ENCODE measurements around the gene HCFC2. TPM values are rescaled to one million over a fixed set of nuclear protein-coding genes. Genes with fewer than 3 reads are reported as not detected.
"Not testable (repeated sequence)": the region's sequence is repeated elsewhere in the genome, so short reads cannot be mapped to it uniquely, and the experiment has no call there.

HCFC2 gene
- total RNA-seq, 1 experiment from 2014 or later: 1.5 TPM

DNA sequence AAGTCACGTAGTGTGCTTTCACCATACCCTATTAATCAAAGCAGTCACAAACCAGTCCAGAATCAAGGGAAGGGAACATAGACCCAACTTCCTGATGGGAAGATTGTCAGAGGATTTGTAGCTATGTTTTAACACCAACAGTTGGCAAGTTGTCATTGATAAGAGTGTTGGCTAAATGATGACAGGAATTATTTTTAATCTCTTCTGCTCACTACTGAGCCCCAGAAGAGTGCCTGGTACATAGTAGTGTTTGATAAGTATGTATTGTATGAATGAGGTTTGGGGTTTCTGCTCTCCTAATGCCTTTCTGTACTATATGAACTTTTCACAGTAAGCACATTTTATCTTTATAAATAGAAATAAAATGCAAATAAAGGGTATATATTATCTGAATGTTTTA, 14.7 kb downstream of the HCFC2 start:
- no peaks in the 10 kb centered on the region for H3K36me3 ChIP-seq (replicated peaks; ENCODE audit: control insufficient read depth, insufficient read depth, low read length)
- no peaks in the 10 kb centered on the region for H3K27me3 ChIP-seq (ENCODE audit: control insufficient read depth, insufficient read depth, low read length)
- no peak overlapping the region for H3K4me3 ChIP-seq (ENCODE audit: insufficient read depth, low read depth, low read length)
- DNase-seq: no peak

DNA sequence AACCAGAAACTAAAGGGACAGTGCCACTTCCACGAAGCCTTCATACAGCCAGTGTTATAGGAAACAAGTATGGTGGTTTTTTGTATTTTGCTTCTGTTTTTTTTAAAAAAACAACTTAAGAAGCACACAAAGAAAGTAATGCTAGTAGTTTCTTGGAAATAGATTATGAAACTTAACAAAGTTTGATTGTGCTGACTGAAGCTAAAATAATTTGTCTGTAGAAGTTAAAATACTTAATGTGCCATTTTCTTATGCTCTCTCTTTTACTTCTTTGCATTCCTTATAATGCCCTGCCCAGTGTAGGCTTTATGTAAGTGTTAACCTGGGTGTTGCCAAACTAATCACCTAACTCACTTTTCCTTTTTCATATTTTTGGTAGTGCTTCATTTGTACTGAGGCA, 16.4 kb downstream of the HCFC2 start:
- H3K27me3 ChIP-seq (ENCODE audit: control insufficient read depth, insufficient read depth, low read length): no peaks in the 10 kb centered on the region
- DNase-seq: no peak
- no peak overlapping the region for H3K4me3 ChIP-seq (ENCODE audit: insufficient read depth, low read depth, low read length)
- H3K36me3 ChIP-seq (replicated peaks; ENCODE audit: control insufficient read depth, insufficient read depth, low read length): no peaks in the 10 kb centered on the region

DNA sequence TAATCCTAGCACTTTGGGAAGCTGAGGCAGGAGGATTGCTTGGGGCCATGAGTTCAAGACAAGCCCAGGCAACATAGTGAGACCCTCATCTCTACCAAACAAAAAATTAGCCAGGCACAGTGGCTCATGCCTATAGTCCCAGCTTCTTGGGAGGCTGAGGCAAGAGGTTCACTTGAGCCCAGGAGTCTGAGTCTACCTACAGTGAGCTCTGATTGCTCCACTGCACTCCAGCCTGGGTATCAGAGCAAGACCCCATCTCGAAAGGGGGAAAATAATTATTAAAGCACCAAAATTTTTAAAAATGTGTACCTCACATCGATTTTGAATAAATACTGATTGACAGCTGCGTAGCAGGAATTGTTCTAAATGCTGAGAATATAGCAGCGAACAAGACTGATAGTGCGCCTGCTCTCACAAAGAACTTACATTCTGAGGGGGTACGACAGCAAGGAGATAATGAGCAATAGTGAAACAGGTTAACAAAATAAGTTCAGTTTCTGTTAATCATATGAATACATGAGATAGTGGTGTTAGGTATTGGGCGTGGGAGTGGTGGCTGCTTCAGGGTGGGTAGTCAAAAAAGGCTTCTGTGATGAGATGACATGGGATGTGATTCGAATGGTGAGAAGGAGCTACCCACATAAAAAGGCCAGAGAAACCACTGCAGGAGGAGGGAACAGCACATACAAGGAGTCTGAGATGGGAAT, 19.6 kb downstream of the HCFC2 start:
- Histone ChIP-seq H3K27me3 (ENCODE audit: control insufficient read depth, insufficient read depth, low read length) (no peaks in the 10 kb centered on the region), H3K4me3 (ENCODE audit: insufficient read depth, low read depth, low read length) (no peak overlapping the region), H3K36me3 (replicated peaks; ENCODE audit: control insufficient read depth, insufficient read depth, low read length) (no peaks in the 10 kb centered on the region)
- DNase-seq: no peak

DNA sequence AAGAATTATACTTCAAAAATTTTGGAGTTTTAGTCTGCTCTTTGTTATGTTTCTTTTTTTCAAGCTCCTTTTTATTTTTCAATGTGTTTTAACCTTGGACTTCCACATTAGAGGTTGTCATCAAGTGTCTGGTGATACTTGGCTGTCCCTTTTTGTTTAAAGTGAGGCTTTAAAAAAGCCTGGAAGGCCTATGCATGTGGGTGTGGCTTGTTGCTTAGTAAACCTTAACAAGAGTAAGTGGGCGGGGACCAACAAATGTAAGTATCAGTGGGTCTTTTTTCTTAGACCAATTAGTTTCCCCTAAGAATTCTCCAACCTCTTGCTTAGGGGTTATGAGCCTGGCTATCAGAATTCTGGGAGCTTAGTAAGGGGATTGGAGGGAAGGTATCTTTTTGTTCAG, 26.4 kb downstream of the HCFC2 start:
- Histone ChIP-seq H3K27me3 (ENCODE audit: control insufficient read depth, insufficient read depth, low read length) (no peaks in the 10 kb centered on the region), H3K4me3 (ENCODE audit: insufficient read depth, low read depth, low read length) (no peak overlapping the region), H3K36me3 (replicated peaks; ENCODE audit: control insufficient read depth, insufficient read depth, low read length) (no peaks in the 10 kb centered on the region)
- DNase-seq: no peak

DNA sequence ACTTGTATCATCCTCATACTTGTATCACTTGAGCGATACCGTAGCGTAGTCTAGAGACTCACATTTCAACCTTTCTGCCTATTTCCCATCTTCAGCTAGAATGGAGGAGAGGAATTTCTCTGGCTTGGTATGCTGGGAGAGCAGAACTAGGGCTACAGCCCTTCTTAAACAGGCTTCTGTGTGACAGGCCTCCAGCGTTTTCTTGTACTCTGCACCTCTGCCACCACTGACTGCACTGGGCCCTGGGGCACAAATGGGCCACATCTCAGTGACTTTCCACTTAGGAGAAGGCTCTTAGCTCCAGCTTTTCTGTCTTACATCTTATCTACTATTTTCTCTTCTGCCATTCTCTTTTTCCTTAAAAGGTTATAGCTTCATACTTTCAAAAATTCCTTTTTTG, 26.8 kb downstream of the HCFC2 start:
- Histone ChIP-seq H3K27me3 (ENCODE audit: control insufficient read depth, insufficient read depth, low read length) (no peaks in the 10 kb centered on the region), H3K36me3 (replicated peaks; ENCODE audit: control insufficient read depth, insufficient read depth, low read length) (no peaks in the 10 kb centered on the region), H3K4me3 (ENCODE audit: insufficient read depth, low read depth, low read length) (no peak overlapping the region)
- no peak for DNase-seq

DNA sequence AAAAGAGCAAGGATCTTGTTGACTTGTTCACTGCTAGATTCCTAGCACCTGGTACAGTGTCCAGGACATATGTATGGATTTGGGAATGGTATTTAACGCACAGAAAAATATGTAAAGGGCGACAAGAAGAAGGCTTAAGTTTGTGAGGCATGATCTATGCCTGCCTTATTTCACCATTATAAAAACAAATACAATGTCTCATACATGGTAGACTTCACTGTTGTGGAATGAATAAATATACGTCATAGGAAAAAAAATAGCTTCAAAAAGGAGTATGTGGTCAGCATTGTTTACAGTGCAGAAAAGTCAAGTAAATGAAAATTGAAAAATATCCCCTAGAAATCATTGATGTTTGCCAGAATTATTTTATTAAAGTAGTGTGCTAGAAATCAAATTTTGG, 30.0 kb downstream of the HCFC2 start:
- H3K27me3 ChIP-seq (ENCODE audit: control insufficient read depth, insufficient read depth, low read length): no peaks in the 10 kb centered on the region
- H3K36me3 ChIP-seq (replicated peaks; ENCODE audit: control insufficient read depth, insufficient read depth, low read length): no peaks in the 10 kb centered on the region
- DNase-seq: no peak
- no peak overlapping the region for H3K4me3 ChIP-seq (ENCODE audit: insufficient read depth, low read depth, low read length)

DNA sequence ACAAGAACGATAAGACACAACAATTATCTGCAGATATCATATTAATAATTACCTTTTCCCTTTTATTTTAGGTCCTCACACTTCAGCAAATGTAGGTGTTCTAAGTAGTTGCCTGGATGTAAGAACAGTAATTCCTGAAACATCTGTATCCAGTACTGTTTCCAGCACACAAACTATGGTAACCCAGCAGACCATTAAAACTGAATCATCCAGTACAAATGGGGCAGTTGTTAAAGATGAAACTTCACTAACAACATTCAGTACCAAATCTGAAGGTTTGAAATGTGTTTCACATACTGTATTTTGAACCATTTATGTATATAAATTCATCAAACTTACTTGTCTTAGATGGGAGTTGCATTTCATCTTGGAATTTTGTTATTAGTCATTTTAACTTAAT, 31.0 kb downstream of the HCFC2 start:
- Histone ChIP-seq H3K27me3 (ENCODE audit: control insufficient read depth, insufficient read depth, low read length) (no peaks in the 10 kb centered on the region), H3K36me3 (replicated peaks; ENCODE audit: control insufficient read depth, insufficient read depth, low read length) (no peaks in the 10 kb centered on the region)
- DNase-seq: no peak

DNA sequence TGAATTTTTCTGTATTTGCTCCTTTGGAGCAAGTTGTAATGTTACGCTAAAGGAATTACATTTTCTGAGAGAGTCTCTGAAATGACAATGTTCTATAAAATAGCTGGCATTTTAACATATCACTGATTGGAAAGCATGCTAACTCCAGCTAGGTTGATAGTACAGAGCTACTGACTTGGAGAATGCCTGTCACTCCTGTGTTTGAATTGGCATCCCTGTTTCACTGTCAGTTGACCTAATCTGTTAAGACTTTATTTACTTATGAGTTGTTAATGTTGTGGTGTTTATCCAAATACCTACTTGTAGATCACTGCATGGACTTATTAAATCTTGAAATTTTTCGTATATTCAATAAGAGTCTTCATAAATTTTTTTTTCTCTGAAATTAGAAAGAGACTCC, 33.6 kb downstream of the HCFC2 start:
- Histone ChIP-seq H3K36me3 (replicated peaks; ENCODE audit: control insufficient read depth, insufficient read depth, low read length) (no peaks in the 10 kb centered on the region), H3K4me3 (ENCODE audit: insufficient read depth, low read depth, low read length) (no peak overlapping the region), H3K27me3 (ENCODE audit: control insufficient read depth, insufficient read depth, low read length) (no peaks in the 10 kb centered on the region)
- no peak for DNase-seq

More for the DNA sequence above, 31.0 kb downstream of the HCFC2 start:
- H3K4me3 ChIP-seq (ENCODE audit: insufficient read depth, low read depth, low read length): no peak overlapping the region

DNA sequence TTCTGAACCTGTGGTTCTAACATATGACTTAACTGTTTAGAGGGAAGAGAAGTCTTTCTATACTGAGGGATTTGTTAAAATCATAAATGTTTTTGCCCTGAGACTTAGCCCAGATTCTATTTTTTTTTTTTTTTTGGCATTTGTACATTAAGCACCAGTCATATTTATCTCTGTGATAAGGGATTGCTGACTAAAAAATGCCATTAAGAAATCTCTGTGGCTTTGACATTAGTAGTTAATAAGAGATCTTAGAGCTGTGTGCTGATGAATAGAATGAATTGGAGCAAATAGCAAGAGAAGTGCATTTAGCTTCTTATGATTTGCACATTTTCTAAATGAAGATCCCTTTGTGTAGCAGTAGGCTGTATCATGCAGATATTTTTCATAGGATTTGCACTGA, 41.1 kb downstream of the HCFC2 start:
- no peak overlapping the region for H3K4me3 ChIP-seq (ENCODE audit: insufficient read depth, low read depth, low read length)

DNA sequence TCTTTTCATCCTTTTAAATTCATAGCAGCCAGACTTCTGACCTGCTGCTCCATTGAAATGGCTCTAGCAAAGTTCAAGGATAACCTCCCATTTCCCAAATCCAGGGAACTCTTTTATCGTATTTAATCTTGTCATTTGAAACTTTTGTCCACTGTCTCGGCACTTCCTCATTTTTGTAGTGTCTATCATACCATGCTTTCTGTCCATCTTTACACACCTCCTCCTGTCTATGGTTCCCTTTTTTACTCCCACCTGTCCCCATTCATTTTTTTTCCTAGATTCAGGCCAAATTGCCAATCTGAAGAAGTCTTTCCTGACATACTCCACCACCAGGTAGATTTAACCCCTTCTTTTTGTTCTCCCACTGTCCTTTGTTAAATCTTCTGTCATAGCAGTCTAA, 42.6 kb downstream of the HCFC2 start:
- no peak for DNase-seq
- no peaks in the 10 kb centered on the region for H3K27me3 ChIP-seq (ENCODE audit: control insufficient read depth, insufficient read depth, low read length)
- no peaks in the 10 kb centered on the region for H3K36me3 ChIP-seq (replicated peaks; ENCODE audit: control insufficient read depth, insufficient read depth, low read length)
- H3K4me3 ChIP-seq (ENCODE audit: insufficient read depth, low read depth, low read length): no peak overlapping the region

More for the DNA sequence above, 41.1 kb downstream of the HCFC2 start:
- H3K36me3 ChIP-seq (replicated peaks; ENCODE audit: control insufficient read depth, insufficient read depth, low read length): no peaks in the 10 kb centered on the region
- no peaks in the 10 kb centered on the region for H3K27me3 ChIP-seq (ENCODE audit: control insufficient read depth, insufficient read depth, low read length)
- no peak for DNase-seq

DNA sequence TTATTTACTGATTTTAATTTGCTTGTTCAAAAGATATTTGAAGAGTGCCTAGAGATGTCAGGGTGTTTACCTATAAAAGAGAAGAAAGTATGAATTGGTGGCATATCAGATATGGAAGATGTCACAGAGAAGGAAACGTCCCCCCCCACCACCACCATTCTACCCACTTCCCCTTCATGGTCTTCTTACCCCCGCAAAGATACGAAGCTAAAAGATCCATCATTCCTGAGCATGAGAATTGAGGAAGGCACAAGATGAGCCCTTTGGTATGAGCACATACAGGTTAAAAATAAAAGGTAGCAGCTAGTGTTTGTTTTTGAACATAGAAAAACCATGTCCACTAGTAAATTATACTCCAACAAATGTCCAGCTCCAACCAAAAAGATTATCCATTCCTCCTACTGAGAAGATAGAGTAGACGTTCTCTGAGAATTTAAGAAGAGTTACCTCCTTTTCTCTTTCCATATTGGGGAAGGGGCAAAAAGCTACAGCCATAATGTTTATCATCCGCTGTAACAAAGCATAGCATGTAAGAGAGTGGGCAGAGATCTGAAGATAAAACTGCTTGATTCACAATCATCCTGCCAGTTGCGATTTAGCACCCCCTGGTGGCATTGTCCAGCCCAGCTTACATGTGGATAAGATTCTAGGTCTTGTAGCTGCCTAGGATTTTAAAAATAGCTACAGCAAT, 44.6 kb downstream of the HCFC2 start:
- H3K4me3 ChIP-seq (ENCODE audit: insufficient read depth, low read depth, low read length): no peak overlapping the region

DNA sequence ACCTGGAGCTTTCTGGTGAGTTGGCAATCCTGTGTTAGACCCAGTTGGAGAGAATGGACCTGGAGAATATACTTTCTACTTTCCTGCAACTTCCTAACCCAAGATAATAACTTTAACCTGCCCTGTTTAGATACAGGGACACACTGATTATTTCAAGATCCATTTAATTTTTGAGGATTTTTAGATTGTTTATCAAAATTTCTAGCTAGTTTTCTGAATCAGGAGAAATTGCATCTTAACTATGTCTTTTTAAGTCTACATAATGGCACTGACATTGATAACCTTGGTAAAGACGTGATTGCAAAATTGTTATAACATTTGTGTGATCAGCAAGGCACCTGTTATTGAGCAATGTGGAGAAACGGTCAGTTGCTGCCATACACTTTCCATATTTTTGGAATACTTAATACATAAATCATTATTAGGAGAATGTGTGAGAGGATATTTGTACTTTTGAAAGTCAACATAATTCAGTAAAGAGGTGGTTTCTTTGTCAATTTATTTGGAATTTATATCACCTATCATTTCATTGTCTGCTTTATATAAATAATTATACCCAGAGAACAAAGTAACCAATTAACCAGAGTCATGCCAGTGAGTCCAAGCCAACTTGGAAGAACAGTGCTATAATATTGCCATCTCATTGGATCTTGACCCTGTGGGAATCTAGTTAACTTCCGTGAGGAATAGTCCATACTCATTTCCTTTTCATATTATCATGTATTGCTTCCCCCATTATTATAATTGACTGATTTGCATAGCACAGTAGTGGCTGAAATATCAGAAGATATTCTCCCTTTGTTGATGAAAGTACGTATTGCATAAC, 45.3 kb downstream of the HCFC2 start:
- Histone ChIP-seq H3K4me3 (ENCODE audit: insufficient read depth, low read depth, low read length) (no peak overlapping the region), H3K27me3 (ENCODE audit: control insufficient read depth, insufficient read depth, low read length) (no peaks in the 10 kb centered on the region), H3K36me3 (replicated peaks; ENCODE audit: control insufficient read depth, insufficient read depth, low read length) (no peaks in the 10 kb centered on the region)
- DNase-seq: no peak

More for the DNA sequence above, 44.6 kb downstream of the HCFC2 start:
- Histone ChIP-seq H3K27me3 (ENCODE audit: control insufficient read depth, insufficient read depth, low read length) (no peaks in the 10 kb centered on the region), H3K36me3 (replicated peaks; ENCODE audit: control insufficient read depth, insufficient read depth, low read length) (no peaks in the 10 kb centered on the region)
- peak; percentile 54 for DNase-seq

DNA sequence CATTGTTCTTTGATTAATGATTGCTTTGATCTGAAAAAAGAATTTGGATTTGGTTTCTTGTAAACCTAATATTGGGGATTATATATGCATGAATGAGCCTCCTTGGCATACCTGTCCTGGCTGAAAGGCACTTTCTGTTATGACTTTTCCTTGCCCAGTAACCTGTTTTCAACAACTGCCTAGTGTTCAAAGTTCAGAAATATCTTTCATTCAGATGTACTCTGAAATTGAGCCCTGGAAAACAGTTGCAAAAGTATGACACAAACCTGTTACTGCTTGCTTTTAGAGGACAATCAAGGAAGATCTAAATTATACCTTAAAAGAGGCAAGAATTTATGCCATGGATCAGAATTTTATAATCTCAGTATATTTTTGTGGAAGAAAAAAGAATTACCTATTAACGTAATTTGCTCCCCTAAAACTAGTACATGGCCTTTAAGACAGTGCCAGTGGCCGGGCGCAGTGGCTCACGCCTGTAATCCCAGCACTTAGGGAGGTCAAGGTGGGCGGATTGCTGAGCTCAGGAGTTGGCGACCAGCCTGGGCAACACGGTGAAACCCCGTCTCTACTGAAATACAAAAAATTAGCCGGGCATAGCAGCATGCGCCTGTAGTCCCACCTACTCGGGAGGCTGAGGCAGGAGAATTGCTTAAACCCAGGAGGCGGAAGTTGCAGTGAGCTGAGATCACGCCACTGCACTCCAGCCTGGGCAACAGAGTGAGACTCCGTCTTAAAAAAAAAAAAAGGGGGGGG, 50.7 kb downstream of the HCFC2 start:
- H3K36me3 ChIP-seq (replicated peaks; ENCODE audit: control insufficient read depth, insufficient read depth, low read length); H3K4me3 ChIP-seq (ENCODE audit: insufficient read depth, low read depth, low read length); DNase-seq; H3K27me3 ChIP-seq (ENCODE audit: control insufficient read depth, insufficient read depth, low read length): not testable (repeated sequence)

DNA sequence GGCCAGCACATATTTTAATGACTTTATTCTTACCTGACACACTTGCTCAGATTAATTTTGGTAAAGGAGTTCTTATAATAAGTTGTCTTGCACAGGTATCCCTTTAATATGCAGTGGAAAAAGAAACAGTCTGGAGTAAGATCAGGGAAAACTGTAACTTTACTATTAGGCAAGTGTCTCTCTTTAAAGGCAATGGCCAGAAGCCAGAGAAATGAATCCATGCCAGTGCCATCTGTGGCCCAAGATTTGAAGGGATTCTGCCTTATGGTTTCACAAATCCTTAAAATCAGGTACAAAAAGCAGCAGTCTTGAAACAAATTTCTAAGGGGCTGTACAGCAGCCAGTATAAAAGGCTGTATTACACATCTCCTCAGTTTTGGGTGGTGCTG, 51.2 kb downstream of the HCFC2 start:
- Histone ChIP-seq H3K36me3 (replicated peaks; ENCODE audit: control insufficient read depth, insufficient read depth, low read length) (no peaks in the 10 kb centered on the region; the same call in none of the 2 replicates), H3K4me3 (ENCODE audit: insufficient read depth, low read depth, low read length) (no peak overlapping the region), H3K27me3 (ENCODE audit: control insufficient read depth, insufficient read depth, low read length) (no peaks in the 10 kb centered on the region)
- no peak for DNase-seq

Data from H7 (cell line).